BLaER1 (cell line): ENCODE data around the gene LTA4H.

Experiments used
- H3K27ac ChIP-seq: shearing (Covaris generic); formaldehyde crosslinking; 2 replicates; pipeline ENCODE4 v1.8.1; 2022
- H3K27me3 ChIP-seq: shearing (Covaris generic); formaldehyde crosslinking; 2 replicates; pipeline ENCODE4 v1.8.1; 2022
- H3K36me3 ChIP-seq: shearing (Covaris generic); formaldehyde crosslinking; 2 replicates; pipeline ENCODE4 v1.8.1; 2022
- H3K4me1 ChIP-seq: shearing (Covaris generic); formaldehyde crosslinking; 2 replicates; pipeline ENCODE4 v1.8.1; 2022
- H3K4me2 ChIP-seq: shearing (Covaris generic); formaldehyde crosslinking; 2 replicates; pipeline ENCODE4 v1.8.1; 2022
- H3K4me3 ChIP-seq: shearing (Covaris generic); formaldehyde crosslinking; 2 replicates; pipeline ENCODE4 v1.8.1; 2022
- H3K9ac ChIP-seq: shearing (Covaris generic); formaldehyde crosslinking; 2 replicates; pipeline ENCODE4 v1.8.1; 2022
- H3K9me3 ChIP-seq: shearing (Covaris generic); formaldehyde crosslinking; 2 replicates; pipeline ENCODE4 v1.8.1; 2022
- H4K20me1 ChIP-seq: shearing (Covaris generic); formaldehyde crosslinking; 2 replicates; pipeline ENCODE4 v1.8.1; 2022
- Cebpa-rat ChIP-seq: shearing (Covaris generic); IDR thresholded peaks from 2 replicates; pipeline ENCODE4 v1.8.1; 2022

LTA4H gene

DNA sequence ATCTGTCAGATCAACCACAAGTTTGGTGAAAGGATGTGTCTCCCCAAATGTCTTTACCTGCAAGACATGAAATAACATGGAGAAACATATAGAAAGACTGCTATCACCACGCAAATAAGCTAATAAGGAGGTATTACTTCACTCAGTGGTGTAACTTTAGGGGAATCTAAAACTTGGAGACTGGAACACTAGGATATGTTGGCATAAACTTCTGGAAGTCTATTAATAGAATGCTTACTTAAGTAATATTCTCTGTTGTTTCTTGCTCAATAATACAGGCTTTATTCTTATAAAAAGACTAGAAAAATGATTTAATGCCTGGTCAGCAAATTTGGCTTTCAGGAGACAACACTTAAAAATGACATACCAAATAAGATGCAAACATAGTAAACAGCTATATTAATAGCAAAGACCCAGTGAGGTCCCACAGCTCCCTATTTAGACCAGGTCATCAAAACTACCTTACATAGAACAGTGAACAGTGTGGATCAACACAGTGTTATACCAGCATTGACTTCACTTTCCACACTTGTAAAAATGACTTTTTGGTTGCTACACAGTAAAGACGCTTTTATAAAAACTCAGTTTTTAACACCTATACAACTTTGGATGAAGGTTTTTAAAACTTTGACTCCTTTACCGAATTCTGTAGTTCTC, 20.3 kb downstream of the LTA4H start:
- peaks cover 75% of the 10 kb centered on the region for H3K36me3 ChIP-seq
- no peak overlapping the region for H3K9ac ChIP-seq
- H3K4me2 ChIP-seq, result no peak overlapping the region
- H3K27ac ChIP-seq, result no peak overlapping the region
- TF ChIP-seq Cebpa-rat, result no peak
- H3K9me3 ChIP-seq, result no peaks in the 10 kb centered on the region
- no peak overlapping the region for H3K4me3 ChIP-seq
- peaks cover 2% of the 10 kb centered on the region; the same call in 1 of the 2 replicates for H3K4me1 ChIP-seq
- H4K20me1 ChIP-seq, result no peaks in the 10 kb centered on the region
- H3K27me3 ChIP-seq, result no peaks in the 10 kb centered on the region

DNA sequence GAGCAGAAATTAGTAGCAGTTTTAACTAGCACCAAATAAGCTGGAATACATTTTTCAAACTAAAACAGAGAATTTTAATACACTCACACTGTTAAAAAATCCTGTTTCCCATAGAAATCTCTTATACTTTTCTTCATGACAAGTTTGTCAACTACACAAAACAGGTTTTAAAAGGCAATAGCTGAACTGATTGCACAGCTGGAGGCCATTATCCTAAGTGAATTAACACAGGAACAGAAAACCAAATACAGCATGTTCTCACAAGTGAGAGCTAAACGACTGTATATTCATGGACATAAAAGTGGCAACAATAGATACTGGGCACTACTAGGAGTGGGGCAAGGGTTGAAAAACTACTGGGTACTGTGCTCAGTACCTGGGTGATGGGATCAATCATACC, 27.7 kb downstream of the LTA4H start:
- H3K36me3 ChIP-seq, result peaks cover 78% of the 10 kb centered on the region

DNA sequence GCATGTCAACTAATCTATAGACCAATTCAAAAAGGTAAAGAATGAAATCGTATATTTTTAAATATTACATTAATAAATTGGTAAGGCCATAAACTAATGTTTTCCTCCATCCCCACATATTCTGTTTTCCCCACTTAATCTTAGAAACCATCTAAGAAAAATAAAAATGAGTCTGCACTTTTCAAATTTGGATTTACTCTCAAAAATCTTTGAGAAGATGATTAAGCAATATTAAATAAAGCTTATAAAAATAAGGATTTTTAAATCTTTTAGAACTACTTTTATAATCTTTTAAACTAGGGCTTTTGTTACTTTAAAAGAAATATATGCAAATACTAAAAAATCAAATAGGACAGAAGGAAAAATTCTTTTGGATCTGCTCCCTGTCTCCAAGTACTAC, 28.7 kb downstream of the LTA4H start:
- H3K9me3 ChIP-seq, result no peaks in the 10 kb centered on the region
- no peak for TF ChIP-seq Cebpa-rat
- H3K4me2 ChIP-seq, result no peak overlapping the region
- H3K27ac ChIP-seq, result no peak overlapping the region
- H3K9ac ChIP-seq, result no peak overlapping the region
- no peaks in the 10 kb centered on the region for H4K20me1 ChIP-seq
- no peaks in the 10 kb centered on the region for H3K27me3 ChIP-seq
- peaks cover 72% of the 10 kb centered on the region for H3K36me3 ChIP-seq
- no peak overlapping the region for H3K4me3 ChIP-seq
- no peaks in the 10 kb centered on the region for H3K4me1 ChIP-seq

More for the DNA sequence above, 27.7 kb downstream of the LTA4H start:
- Histone ChIP-seq H4K20me1 (no peaks in the 10 kb centered on the region), H3K9ac (no peak overlapping the region), H3K27me3 (no peaks in the 10 kb centered on the region), H3K4me3 (no peak overlapping the region), H3K27ac (no peak overlapping the region), H3K4me2 (no peak overlapping the region), H3K4me1 (no peaks in the 10 kb centered on the region), H3K9me3 (no peaks in the 10 kb centered on the region)
- TF ChIP-seq Cebpa-rat, result no peak

DNA sequence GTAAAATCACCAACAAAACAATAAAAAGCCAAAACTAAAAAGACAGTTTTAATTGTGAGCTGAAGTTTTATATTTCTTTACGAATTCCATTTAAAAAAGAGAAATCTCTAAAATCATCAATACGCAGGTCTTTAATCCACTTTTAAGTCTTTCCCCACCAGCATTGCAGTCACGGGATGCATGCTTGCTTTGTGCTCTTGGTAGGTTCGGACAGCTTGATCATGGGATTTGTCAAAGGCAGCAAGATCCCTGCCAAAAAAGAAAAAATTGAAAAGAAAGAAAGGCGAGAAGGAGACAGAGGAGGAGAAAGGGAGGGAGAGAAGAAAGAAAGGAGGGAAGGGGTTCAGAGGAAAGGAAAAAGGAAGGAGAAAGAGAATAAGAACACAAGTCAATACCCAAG, 34.5 kb downstream of the LTA4H start:
- Histone ChIP-seq H3K27ac (no peak overlapping the region), H3K36me3 (peaks cover 49% of the 10 kb centered on the region), H4K20me1 (no peaks in the 10 kb centered on the region), H3K4me1 (peaks cover 7% of the 10 kb centered on the region; the same call in 1 of the 2 replicates), H3K9ac (no peak overlapping the region), H3K9me3 (no peaks in the 10 kb centered on the region), H3K4me3 (no peak overlapping the region), H3K4me2 (no peak overlapping the region), H3K27me3 (no peaks in the 10 kb centered on the region)
- no peak for TF ChIP-seq Cebpa-rat

DNA sequence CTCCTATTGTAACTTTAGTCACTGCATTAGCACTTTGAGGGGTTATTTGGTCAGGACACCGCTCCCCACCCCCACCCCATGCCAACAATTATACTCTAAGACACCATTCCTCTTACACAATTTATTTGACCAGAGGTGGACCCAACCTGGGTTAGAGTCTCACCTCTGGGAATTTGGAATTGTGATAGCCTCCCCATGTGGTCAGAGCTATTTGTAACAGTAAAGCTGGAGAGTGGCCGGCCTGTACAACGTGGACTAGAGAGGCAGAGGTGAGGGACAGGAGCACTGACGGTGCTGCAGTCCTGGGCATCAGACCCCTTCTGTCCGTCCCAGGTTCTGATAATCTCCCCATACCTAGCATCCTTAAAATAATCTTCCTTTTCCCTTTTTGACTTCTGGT, 35.9 kb downstream of the LTA4H start:
- Histone ChIP-seq H4K20me1 (no peaks in the 10 kb centered on the region), H3K4me1 (peaks cover 7% of the 10 kb centered on the region; the same call in 1 of the 2 replicates), H3K36me3 (peaks cover 35% of the 10 kb centered on the region), H3K9me3 (no peaks in the 10 kb centered on the region), H3K4me2 (no peak overlapping the region), H3K27ac (no peak overlapping the region), H3K27me3 (no peaks in the 10 kb centered on the region), H3K4me3 (no peak overlapping the region), H3K9ac (no peak overlapping the region)
- TF ChIP-seq Cebpa-rat, result no peak

DNA sequence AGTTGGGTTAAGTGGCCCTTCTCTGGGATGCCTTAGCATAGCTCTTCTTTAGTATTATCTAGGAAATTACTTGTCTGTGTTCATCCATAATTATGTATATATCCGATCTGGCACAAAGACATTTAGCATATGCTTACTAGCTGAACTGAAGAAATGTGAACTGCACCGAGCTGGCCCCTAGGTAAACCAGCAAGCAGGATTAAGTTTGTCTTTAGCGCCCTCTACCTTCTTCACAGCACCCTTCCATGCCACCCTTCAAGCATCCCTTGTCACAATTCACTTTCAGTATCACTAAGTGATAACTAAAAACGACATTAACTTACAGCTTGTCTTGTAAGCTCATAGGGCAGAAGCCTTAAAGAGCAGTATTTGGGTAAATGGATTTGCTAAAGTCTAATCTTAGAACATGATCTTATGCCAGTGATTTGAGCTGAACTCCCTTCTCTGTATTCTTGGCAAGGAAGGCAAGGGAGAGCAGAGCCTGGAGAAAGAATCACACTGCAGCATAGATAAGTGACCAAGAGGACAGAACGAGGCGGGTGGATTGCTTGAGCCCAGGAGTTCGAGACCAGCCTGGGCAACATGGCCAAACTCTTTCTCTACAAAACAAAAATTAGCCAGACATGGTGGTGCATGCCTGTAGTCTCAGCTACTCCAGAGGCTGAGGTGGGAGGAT, 36.6 kb downstream of the LTA4H start:
- H3K9ac ChIP-seq, result no peak overlapping the region

DNA sequence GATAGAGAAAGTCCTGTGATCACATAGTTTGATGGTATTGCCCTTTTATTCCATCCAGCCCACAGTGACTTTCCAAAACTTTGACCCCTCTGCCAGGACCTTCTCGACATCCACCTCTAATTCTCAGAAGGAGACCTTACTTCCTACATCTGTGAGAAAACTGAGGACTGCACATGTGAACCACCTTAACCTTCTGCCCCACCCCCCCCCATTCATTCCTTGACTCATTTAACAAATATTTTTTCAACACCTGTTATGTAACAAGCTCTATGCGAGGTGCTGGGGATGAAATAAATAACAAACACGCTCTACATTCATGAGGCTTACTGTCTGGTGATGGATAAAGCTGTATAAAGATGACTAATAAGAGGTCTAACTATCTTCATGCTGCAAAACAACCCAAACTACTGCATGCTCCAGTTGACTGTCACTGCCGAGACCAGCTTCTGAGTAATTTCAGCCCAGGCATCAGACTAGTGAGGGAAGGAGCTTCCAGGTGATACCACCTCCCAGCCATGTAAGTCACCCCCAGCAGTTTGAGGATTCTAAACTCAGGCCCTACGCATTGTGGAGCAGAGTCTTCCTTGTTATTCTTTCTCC, 37.4 kb downstream of the LTA4H start:
- Histone ChIP-seq H3K27me3 (no peaks in the 10 kb centered on the region), H3K9me3 (no peaks in the 10 kb centered on the region), H3K4me3 (no peak overlapping the region), H3K4me2 (no peak overlapping the region), H4K20me1 (no peaks in the 10 kb centered on the region), H3K9ac (no peak overlapping the region), H3K36me3 (peaks cover 25% of the 10 kb centered on the region), H3K27ac (no peak overlapping the region), H3K4me1 (peaks cover 7% of the 10 kb centered on the region; the same call in 1 of the 2 replicates)
- no peak for TF ChIP-seq Cebpa-rat

More for the DNA sequence above, 36.6 kb downstream of the LTA4H start:
- Histone ChIP-seq H3K36me3 (peaks cover 30% of the 10 kb centered on the region), H4K20me1 (no peaks in the 10 kb centered on the region), H3K4me1 (peaks cover 7% of the 10 kb centered on the region; the same call in 1 of the 2 replicates), H3K9me3 (no peaks in the 10 kb centered on the region), H3K27ac (no peak overlapping the region), H3K27me3 (no peaks in the 10 kb centered on the region), H3K4me3 (no peak overlapping the region), H3K4me2 (no peak overlapping the region)
- no peak for TF ChIP-seq Cebpa-rat

DNA sequence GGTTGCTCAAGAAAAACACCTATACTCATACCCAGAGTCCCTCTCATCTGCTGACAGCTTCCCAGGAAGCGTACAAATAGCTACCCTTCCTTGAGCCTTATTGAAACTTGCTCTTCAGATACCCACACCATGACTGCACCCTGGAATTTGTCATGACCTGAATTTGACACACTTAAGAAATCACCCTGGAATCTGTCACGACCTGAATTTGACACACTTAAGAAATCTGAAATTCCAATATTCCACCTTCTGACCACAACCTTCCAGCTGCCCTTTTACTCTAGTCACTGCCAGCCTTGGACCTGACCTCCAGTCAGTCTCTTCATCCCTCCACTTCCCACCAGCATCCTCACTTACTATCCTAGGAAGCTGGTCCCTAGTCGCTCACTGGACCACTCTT, 38.1 kb downstream of the LTA4H start:
- no peaks in the 10 kb centered on the region for H3K27me3 ChIP-seq
- no peaks in the 10 kb centered on the region for H4K20me1 ChIP-seq
- H3K4me2 ChIP-seq, result no peak overlapping the region
- H3K27ac ChIP-seq, result no peak overlapping the region
- no peak for TF ChIP-seq Cebpa-rat
- H3K36me3 ChIP-seq, result peaks cover 19% of the 10 kb centered on the region
- H3K9ac ChIP-seq, result no peak overlapping the region
- no peak overlapping the region for H3K4me3 ChIP-seq
- no peaks in the 10 kb centered on the region for H3K9me3 ChIP-seq
- peaks cover 7% of the 10 kb centered on the region; the same call in 1 of the 2 replicates for H3K4me1 ChIP-seq

DNA sequence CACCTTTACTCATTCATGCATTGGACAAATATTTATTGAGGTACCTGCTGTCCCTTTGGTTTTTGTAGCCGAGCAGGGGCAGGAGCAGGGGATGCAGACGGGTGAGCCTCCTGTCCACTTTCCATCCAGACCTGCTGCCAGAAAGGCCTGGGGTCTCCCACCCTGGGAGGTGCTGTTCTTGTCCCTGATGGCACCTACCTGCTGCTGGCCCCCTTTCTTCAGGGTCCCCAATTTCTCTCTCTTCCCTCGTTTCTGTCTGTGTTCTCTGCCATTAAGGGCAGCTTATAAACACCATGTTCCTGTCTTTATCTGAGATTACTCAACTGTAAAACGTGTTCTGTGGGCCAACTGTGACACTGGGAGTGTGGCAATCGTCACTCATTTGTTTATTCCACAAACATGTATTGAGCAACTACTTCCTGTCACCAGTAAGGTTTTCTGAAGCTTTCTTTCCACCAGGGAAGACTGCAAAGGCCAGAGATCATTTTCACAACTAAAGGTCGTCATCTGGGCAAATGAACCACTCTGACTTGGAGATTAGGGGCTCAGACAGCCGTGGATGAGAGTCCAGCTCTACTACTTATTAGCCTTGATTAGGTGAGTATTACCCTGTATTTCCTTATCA, 39.2 kb downstream of the LTA4H start, which contains the start of gene HAL:
Gene HAL (minus strand): TSS at position 311 of the 625 bp plus-strand sequence. CDS start 434 bp downstream, outside the sequence.
- peaks cover 16% of the 10 kb centered on the region for H3K36me3 ChIP-seq
- no peak within 1 kb of the TSS for H3K4me3 ChIP-seq
- no peaks in the 10 kb centered on the region for H3K27me3 ChIP-seq
- TF ChIP-seq Cebpa-rat, result peak; percentile 58; the same call in 1 of the 2 replicates
- H3K9ac ChIP-seq, result no peak within 1 kb of the TSS
- no peaks in the 10 kb centered on the region for H3K9me3 ChIP-seq
- H4K20me1 ChIP-seq, result no peaks in the 10 kb centered on the region
- H3K4me2 ChIP-seq, result no peak within 1 kb of the TSS
- H3K27ac ChIP-seq, result peak within 1 kb of the TSS; percentile 31; the same call in 1 of the 2 replicates
- H3K4me1 ChIP-seq, result peaks cover 7% of the 10 kb centered on the region; the same call in 1 of the 2 replicates
